HUDEP-2 (cell line): ENCODE results near the gene SHANK1.

ENCODE experiments used
- DNase-seq, 76 experiments: peaks; one replicate each; lab custom pipeline; 2025; ENCODE audit not compliant: unreplicated experiment in 76 of 76; lab: John Stamatoyannopoulos, UW

The SHANK1 gene

DNA sequence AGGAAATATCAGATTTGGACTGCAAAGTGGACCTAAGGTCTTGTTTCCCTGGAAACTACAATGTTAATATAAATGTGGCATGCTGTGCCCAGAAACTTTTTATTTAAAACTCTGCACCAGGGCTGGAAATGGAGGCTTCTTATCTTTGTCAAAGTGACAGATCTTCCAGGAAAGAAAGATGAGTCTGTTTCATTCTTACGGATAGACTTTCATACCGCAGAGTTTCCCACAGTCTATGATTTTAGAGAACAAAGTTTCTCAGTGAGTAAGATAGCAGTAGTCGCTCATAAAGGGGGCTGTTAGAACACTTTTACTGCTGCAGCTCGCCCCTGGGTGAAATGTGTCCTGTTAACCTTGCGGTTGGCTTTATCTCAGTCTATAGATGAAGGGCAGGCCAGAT is 10.3 kb upstream of the SHANK1 start:
- DNase-seq = no peak

DNA sequence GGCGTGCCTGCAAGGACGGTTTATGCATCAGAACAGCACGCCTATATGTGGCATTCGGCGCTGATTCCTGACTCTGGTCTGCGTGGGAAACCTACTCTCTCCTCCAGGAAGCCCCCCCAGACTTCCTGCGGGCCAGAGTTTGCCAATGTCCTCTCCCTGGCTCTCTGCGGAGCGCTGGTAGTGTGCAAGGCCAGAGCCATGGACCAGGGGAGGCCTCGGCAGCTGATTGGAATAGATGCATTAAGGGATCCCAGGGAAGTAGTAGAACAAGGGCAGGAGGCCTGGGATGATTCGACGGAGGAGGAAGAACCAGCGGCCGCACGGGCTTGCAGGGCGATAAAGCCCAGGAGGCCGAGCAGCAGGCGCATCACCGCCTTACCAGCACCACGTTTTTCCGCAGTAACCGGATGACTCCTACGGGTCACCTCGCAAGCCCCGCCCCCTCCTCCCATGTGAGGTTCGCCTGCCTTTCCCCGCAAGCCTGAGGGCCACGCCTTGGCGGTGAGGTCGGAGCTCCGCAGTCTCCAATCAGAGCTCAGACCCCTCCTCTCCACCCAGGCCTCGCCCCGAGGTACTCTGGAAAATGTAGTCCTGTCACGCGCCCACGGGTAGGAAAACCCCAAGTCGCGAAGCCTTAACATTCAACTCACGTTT is 8.6 kb upstream of the SHANK1 start:
- peak in 74 of 76 experiments; percentile 50 to 98 (median 92) for DNase-seq

DNA sequence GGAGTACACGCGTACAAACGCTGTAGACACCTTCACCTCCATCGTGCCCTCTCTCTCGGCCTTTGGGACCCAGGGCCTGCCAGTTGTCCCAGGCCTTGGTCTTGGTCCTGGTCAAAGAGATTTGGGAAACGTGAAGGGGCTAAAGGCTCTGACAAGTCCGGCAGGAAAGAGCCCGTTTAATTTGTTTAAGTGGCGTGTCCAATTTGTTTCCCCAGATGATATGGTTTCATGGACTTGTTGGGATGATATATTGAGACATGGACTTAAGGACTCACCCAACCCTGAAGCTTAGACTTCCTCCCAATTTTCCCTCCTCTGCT is 6.3 kb upstream of the SHANK1 start:
- DNase-seq = no peak

DNA sequence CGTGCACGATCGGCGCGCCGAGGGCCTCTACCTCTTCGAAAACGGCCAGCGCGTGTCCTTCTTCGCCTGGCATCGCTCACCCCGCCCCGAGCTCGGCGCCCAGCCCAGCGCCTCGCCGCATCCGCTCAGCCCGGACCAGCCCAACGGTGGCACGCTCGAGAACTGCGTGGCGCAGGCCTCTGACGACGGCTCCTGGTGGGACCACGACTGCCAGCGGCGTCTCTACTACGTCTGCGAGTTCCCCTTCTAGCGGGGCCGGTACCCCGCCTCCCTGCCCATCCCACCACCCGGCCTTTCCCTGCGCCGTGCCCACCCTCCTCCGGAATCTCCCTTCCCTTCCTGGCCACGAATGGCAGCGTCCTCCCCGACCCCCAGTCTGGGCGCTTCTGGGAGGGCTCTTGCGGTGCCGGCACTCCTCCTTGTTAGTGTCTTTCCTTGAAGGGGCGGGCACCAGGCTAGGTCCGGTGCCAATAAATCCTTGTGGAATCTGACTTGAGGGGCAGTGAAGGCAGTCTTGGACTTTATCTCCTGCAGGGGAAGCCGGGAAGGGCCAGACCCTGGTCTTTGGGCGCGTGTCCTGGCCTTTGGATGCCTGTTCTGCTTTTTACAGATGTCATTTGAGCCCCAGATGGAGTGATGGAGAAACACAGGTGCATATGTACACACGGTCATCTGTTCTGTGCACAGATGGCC is 5.8 kb upstream of the SHANK1 start:
- DNase-seq = peak in 3 of 76 experiments; percentile 36 to 96 (median 67)

DNA sequence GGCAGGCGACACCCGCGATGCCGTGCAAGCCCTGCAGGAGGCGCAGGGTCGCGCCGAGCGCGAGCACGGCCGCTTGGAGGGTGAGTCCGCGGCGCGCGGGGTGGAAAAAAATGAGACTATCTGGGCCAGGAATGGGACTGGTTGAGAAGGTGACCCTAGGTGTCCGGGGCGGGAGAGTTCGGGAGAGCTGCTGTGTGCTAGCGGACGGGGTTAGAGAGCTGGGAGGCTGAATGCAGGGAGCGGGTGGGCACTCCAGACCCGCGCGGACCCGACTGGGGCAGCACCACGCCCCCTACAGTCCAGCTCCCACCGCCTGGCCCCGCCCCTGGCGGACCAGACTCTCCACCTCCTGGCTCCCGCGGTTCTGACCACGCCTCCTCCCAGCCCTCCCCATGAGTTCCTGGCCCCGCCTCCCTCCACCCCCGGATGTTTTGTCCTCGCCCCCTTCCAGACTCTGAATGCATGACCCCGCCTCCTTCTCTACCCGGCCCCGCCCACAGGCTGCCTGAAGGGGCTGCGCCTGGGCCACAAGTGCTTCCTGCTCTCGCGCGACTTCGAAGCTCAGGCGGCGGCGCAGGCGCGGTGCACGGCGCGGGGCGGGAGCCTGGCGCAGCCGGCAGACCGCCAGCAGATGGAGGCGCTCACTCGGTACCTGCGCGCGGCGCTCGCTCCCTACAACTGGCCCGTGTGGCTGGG is 5.1 kb upstream of the SHANK1 start:
- DNase-seq = peak; percentile 88 to 100 (median 100)

DNA sequence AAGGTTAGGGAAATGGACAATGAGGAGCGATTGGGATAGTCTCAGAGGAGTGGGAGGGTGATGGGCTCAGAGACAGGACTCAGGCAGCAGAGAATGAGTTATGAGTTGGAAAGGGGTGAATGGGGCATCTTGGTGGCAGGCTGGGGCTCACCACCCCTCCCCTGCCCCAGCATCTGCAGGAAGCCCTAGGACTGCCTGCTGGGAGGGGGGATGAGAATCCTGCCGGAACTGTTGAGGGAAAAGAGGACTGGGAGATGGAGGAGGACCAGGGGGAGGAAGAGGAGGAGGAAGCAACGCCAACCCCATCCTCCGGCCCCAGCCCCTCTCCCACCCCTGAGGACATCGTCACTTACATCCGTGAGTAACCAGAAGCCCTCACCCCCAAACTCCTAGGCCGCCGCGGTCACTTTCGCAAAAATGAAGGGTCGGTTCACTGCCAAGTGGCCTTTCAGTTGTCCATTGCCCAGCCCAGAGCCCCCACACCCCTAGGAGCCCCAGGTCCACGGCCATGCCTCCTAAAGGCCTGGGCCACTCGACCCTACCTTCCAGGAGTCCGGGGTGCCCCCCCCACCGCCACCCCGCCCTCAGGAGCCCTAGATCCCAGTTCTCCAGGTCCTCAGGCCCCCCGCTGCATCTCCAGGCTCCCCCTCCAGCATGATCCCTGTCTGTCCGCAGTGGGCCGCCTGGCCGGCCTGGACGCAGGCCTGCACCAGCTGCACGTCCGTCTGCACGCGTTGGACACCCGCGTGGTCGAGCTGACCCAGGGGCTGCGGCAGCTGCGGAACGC is 4.3 kb upstream of the SHANK1 start:
- DNase-seq = no peak

DNA sequence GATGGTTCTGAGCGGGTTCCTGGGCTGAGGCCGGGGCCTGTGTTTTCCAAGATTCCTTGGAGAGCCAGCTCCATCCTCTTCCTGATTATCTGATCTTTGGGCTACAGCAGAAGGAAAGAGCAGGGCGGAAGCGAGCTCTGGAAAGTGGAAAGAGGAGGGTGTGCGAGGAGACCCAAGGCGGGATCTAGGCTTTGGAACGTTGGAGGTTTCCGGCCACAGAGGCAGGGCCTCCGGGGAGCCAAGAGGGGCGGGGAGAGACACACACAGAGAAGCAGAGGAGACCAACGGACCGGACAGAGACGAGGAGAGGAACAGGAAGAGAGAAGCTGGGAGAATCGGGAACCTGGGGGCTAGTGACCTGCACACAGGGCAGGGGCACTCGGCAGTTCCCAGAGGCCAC is 3.5 kb upstream of the SHANK1 start, which contains the start of gene CLEC11A:
TSS of gene CLEC11A (plus strand) at position 296 of the 400 bp plus-strand sequence. CDS start 162 bp downstream, outside the sequence.
- DNase-seq = no peak

DNA sequence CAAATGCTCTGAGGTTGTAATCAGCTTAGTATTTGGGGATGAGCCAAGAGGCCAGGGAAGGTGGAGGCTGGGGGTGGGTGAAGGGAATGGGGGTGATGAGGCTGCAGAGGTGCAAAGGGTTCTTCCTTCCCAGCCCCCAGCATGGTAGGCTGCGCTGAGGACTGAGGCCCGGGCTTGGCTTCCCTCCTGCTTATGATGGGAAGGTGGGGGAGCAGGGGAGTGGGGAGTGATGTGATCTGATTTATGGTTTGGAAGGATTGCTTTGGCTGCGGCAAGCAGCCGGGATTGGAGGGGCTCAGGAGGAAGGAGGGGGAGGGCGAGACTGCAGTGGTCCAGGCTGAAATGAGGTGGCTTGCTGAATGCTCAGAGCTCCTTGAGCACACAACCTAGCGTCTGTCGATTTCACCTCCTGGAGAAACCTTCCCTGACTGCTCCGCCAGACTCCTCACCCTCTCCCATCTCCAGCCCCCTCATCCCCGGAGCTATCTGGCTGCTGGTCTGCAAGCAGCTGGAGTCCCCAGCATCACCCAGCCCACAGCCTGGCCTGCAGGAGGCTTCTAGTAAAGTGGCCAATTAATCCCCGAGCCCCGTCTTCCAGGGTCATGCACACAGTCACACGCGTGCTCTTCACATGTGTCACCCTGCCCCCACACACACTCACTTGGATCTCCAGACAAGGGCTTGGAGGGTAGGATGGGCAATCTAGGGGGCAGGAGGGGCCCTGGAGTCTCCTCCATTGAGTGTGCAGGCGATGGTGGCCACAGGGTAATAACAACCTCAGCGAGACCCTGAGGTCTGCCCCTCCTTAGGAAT is 2.8 kb upstream of the SHANK1 start:
- no peak for DNase-seq

DNA sequence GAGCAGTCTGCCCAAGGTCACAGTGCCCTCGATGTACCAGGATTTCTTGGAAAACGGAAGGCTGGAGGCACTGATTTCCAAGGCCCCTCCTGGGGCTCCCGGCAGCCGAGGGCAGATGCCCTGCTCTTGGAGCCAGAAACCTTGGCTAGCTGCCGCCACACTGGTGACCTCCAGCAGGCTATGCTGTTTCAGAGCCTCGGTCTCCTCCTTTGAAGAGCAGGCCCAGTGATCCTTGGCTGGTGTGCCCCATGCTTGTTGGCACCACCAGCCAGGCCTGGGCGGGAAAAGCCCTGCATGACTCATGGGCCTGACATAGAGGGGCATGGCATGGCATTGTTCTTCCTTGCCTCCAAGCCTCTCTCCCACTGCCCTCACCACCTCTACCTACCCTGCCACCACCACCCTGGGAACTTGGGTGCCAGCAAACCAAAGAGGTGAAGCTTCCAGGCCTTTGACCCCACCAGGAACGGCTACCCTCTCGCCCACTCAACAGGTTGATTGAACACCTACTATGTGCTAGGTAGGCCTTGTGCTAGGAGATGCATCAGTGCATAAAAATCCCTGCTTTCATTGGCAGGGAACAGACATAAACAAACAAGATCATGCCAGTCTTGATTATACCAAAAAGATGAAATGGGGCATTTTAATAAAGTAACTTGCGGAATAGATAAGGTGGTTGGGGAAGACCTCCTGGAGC is 2.0 kb upstream of the SHANK1 start:
- DNase-seq = no peak

DNA sequence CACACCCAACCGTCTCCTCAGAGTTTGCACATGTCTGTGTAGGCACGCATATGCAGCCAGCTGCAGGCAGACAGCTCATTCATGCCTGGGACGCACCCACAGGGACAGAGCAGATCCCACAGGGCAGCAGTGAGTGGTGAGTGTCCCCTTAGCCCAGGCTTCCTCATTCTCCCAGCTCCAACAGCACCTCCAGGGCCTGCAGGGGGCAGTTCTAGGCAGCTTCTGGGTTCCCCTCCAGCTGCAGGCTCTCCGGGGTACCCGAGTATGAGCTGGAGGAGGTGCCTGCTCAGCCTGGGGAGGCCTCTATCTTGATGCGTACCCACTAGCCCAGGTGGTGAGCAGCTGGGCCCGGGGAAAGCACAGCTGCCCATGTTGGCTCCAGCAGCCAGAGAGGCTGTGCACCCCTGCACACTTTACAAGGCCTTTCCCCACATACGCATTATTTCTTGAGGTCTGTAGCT is 1.3 kb upstream of the SHANK1 start:
- peak in 4 of 76 experiments; percentile 13 to 24 (median 16) for DNase-seq

DNA sequence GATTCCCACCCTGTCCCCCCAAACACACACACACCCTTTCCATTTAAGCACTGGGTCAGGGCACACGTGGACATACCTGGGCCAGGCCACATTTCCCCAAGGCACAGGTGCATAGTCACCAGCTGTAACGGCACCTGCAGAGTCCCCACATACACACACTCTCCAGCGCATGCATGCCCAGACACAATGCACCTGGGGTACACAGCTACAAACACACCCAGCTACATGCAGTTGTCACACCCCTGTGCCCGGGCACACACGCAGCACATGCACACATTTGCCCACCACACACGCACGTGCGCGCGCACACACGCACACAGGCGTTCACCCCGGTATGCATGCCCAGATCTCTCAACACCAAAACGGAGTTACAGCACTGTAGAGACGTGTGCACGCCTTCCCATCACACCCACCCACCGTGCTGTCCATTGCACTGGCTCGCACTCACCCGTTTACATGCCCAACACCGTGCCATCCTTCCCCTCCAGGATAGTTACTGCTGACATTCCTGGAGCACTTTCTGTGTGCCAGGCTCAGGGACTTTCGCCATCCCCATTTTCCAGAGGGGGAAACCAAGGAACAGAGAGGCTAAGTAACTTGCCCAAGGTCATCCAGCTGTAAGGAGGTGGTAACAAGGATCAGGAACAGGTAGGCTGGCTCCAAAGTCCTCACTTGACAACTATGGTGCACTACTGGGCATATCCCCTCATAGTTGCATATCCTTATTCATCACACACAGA is 749 bp upstream of the SHANK1 start:
- DNase-seq = no peak

DNA sequence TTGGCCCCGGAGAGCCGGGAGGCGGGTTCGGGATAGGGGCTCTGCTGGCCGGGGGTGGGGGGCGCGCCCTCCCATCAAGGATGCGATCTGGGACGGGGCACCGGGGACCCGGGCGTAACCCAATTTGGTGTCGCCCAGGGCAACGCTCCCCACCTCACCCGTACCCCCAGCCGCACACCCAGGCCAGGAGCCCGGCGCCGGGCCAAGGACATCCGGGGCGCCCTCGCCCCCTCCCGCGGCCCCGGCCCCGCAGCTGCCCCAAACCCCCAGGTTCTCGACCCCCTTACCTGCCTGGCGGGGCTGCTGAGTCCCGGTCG is 525 bp downstream of the SHANK1 start:
- DNase-seq = no peak

DNA sequence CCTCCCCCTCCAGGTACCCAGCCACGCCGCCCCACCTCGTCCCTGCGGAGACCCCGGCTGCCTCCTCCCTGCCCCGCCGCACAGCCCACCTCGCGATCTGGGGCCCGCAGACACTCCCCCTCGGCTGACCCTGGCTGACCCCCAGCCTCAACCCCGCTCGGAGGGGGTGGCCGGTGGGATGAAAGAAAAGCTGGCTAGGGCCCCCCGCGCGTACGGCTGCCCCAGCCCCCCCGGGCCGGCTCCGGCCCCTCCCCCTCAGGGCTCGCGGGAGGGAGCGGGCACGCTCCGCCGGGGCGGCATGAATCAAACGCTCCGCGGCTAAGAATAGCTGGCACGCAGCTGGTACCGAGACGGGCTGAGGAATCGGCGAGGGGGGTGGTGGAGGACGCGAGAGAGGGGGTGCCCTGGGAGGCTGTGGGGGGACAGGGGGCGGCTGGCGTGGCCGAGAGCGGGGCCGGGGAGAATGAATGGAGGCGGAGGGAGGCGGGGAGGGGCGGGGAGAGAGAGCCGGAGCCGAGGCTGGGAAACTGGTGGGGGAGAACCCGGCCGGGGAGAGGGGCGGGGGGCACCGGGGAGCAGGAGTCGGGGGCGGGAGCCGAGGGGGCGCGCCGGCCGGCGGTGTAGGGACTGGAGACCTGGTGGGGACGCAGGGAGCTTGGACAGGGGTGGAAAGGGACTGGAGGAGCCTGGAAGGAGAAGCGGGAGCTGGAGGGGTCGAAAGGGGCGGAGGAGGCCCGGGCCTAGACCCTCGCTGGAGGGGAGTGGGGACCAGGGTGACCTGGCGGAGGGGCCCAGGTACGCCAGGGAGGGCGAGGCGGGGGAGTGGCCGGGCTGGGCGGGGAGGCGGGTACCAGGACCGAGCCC is 1.1 kb downstream of the SHANK1 start:
- no peak for DNase-seq

DNA sequence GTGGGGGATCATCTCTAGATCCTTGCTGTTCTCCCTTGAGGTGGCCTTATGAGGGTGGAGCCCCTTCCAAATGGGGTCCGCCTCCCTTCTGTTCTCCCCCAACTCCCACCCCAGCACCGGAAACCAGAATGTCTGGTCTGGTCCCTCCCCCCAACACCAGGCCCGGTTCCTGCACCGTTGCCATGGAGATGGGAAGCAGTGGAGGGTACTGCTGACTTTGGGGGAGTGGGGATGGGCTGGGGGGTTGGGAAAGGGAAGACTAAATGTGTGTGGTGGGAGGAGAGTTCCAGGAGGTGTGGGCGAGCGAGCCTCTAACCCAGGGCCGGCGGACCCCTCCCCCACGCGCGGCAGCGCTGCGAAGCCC is 1.7 kb downstream of the SHANK1 start:
- DNase-seq = no peak

DNA sequence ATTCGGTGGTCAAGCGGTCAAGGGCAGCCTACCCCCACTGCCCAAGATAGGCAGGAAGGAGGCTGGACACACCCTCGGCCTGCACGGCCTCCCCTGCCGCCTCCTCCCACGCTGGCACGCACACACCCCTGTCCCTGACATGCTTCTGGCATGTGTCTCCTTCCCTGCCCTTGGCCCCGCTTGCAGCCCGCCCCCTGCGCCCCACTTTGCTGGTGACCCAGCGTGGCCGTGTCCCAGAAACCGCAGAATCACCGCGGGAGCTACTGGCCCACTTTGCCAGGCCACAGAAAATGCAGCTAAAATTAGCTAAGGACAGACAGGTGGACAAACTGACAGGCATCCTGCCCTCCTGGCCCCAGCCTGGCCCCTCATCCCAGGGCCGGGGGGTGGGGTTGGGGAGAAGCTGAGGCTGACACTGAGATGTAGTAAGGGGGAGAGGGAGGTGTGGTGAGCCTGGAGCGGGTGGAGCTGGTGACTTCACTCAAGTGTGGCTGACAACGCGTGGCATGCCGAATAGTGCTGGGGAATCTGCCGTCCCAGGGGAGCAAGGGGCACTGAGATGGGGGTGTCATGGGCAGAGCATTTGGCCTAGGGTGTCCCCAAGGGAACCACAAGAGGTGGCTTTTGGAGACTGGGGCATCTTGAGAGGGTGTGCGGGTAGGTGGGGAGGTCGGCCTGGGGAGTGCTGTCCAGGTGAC is 2.4 kb downstream of the SHANK1 start:
- DNase-seq = peak in 3 of 76 experiments; percentile 16 to 27 (median 23)

DNA sequence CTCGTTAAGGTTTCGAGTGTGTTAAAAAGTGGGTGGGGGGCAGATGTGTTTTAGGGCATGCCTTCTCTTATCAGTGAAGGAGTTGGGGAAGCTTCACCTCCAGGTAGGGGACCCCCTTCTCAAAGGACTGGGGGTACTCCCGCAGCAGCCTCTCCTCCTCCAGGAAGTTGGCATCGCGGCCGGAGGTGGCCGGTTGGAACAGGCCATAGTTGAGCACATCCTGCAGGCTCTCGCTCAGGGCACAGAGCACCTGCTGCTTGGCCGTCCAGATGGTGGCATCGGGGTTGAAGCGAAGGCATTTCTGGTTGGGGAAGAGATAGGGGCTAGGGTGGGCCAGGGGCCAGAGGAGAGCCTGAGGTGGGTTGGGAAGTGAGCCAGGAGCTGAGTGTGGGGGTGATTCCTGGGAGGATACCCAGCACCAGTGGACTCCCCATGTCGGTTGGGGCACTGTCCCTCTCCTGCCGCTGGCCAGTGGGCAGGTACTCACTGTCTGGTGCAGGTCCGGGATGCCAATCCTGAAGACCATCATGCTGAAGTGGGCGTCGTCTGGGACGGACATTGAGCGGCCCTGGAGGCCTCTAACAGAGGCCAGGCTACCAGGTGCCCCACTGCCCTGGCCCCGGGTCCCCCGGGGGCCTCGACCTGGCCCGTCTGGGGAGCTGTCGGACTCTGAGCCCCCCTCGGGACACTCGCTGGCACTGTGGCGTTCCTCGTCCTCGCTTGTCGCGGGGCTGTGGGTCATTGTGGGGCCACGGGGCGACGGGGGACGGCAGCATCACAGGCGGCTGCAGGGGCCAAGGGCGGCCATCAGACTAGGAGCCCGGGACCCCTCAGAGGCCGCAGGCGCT is 3.2 kb downstream of the SHANK1 start:
- no peak for DNase-seq
